Spleen (tissue), 3 donors: ENCODE results near the gene TCEAL5.

Experiments used
- POLR2A ChIP-seq, 3 donors: fragments of 450-650 bp; IDR thresholded peaks; one replicate each; pipeline ENCODE4 v1.5.1; 2017; ENCODE audit warnings: antibody characterized with exemption in 3 of 3, mild to moderate bottlenecking in 1 of 3
- POLR2AphosphoS5 ChIP-seq, 3 donors: sonication (generic); formaldehyde crosslinking; IDR thresholded peaks; one replicate each; pipeline ENCODE4 v1.5.1; 2017; ENCODE audit warnings: antibody characterized with exemption in 3 of 3

GRCh38 chrX:103254921-103255493 is 21.5 kb downstream of the TCEAL5 start, which contains the start of gene TCEAL8:
- TF ChIP-seq POLR2A (IDR thresholded peaks at IDR 0.05) (peak in 1 of 3 donors; percentile 18), POLR2AphosphoS5 (IDR thresholded peaks at IDR 0.05) (peak; percentile 29 to 81 (median 79))
